Measurements from ENCODE around the gene EVA1B. TPM values are rescaled to one million over a fixed set of nuclear protein-coding genes. Genes with fewer than 3 reads are reported as not detected.

Gene EVA1B
- total RNA-seq, 1 donor from 2014 or later = 101 TPM

DNA sequence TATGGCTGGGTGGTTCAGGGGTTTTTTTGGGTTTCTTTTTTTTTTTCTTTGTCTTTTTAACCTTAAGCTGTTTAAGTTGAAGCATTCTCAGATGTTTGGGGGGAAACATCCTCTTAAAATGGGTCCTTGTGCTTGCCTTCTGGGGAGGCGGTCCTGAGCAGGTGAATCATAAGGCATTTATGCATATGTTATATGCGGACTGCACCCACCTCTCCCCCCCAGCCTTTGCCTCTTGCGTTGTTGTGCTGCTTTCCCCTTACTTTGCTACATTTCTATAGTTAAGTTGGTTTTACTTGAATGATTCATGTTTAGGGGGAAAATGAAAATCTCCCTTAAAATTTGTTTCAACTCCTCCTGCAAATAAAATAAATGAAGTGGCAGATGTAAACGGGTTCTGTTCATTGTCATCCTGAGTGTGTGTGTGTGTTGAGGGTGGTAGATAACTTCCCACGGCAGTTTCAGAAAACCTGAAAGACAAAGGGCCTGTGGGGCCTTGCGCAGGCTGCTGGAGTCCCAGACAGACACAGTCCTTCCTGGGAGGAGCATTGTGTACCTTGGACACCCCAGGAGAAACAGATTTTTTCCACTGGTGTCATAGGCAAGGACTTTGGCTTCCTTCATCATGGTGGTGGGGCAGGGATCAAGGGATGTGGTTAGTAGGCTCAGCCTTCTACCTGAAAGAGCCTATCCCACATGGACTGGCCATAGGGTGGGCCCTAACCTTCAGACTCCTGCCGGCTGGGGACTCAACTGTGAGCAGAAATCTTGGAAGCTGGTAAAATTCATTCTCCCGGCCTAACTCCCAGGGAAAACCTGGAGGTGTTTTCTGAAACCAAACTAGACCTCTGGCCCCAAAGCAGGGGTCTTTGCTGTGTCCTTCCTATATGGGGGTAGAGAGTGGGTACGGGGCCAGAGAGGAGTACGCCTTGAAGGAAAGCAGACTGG lies 18.2 kb downstream of the EVA1B start:
- no peak for DNase-seq (ENCODE audit: extremely low spot score in 2 of 2)
- H3K4me1 ChIP-seq = peaks cover 33% of the 10 kb centered on the region
- TF ChIP-seq POLR2AphosphoS5 (IDR thresholded peaks at IDR 0.05; ENCODE audit: insufficient read depth in 1 of 2, low read depth in 1 of 2) (no peak), POLR2A (IDR thresholded peaks at IDR 0.05) (no peak)
- TF ChIP-seq, protein P1, sequence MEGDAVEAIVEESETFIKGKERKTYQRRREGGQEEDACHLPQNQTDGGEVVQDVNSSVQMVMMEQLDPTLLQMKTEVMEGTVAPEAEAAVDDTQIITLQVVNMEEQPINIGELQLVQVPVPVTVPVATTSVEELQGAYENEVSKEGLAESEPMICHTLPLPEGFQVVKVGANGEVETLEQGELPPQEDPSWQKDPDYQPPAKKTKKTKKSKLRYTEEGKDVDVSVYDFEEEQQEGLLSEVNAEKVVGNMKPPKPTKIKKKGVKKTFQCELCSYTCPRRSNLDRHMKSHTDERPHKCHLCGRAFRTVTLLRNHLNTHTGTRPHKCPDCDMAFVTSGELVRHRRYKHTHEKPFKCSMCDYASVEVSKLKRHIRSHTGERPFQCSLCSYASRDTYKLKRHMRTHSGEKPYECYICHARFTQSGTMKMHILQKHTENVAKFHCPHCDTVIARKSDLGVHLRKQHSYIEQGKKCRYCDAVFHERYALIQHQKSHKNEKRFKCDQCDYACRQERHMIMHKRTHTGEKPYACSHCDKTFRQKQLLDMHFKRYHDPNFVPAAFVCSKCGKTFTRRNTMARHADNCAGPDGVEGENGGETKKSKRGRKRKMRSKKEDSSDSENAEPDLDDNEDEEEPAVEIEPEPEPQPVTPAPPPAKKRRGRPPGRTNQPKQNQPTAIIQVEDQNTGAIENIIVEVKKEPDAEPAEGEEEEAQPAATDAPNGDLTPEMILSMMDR (IDR thresholded peaks at IDR 0.05) = no peak
- peak overlapping the region; percentile 81 for H3K27ac ChIP-seq
- peaks cover 0 to 45% of the 10 kb centered on the region in 2 donors for H3K36me3 ChIP-seq
- no peaks in the 10 kb centered on the region for H3K9me3 ChIP-seq
- H3K27me3 ChIP-seq = no peaks in the 10 kb centered on the region
- no peak overlapping the region for H3K4me3 ChIP-seq
- intact Hi-C loops (cut with DNase I) = no loop called here

DNA sequence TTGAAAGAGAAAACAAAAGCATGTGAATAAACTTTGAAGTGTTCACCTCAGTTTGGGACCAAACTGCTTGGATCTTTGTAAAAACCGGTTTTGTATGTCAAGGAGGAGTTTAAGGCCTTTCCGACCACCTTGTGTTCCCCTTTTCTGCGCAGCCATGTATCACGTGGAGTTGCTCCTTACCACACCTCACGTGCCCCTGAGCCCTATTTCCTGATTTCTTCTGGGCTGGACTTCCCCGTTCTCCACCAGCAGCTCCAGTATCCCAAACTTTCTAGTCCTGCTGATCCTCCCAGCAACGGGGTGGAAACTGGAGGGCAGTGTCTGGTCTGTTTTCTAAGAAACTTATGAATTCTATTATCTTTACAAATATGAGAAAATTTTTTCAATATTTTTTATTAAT lies 18.9 kb downstream of the EVA1B start:
- H3K27ac ChIP-seq = no peak overlapping the region
- H3K27me3 ChIP-seq = no peaks in the 10 kb centered on the region
- peaks cover 41% of the 10 kb centered on the region for H3K4me1 ChIP-seq
- H3K9me3 ChIP-seq = no peaks in the 10 kb centered on the region
- no peak for DNase-seq (ENCODE audit: extremely low spot score in 2 of 2)
- H3K36me3 ChIP-seq = peaks cover 0 to 45% of the 10 kb centered on the region in 2 donors
- no peak for TF ChIP-seq POLR2A (IDR thresholded peaks at IDR 0.05)
- TF ChIP-seq, protein P1 (IDR thresholded peaks at IDR 0.05) = no peak
- TF ChIP-seq POLR2AphosphoS5 (IDR thresholded peaks at IDR 0.05; ENCODE audit: insufficient read depth in 1 of 2, low read depth in 1 of 2) = no peak
- H3K4me3 ChIP-seq = no peak overlapping the region
- intact Hi-C loops (cut with DNase I) = no loop called here

DNA sequence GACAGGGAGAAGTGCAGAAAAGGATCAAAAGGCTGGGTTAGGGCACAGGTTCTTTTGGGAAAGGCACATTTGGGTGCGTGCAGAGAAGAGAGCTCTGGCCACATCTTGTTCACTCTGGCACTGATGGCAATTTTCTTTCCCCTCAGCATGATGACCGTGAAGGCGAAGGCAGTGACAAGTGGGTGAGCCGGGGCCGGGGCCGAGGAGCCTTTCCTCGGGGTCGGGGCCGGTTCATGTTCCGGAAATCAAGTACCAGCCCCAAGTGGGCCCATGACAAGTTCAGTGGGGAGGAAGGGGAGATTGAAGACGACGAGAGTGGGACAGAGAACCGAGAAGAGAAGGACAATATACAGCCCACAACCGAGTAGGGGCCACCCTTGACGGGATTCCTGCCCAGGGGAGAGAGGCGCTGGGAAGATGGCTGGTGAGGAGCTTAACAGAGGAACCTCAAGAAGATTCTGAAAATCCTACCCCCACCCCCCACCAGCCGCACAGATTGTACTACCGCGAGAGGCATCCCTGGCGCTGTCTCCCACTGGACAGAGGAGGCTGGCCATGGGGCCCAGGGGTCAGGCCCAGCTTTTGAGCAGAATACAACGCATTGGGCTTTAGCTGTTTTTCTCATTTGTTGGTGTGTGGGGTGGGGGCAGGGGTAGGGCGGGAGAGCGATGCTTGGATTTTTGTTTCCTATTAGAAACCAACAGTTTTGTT lies 19.6 kb downstream of the EVA1B start:
- intact Hi-C loops (cut with DNase I) = no loop called here
- TF ChIP-seq POLR2A (IDR thresholded peaks at IDR 0.05) (no peak), POLR2AphosphoS5 (IDR thresholded peaks at IDR 0.05; ENCODE audit: insufficient read depth in 1 of 2, low read depth in 1 of 2) (no peak)
- TF ChIP-seq, protein P1 (IDR thresholded peaks at IDR 0.05) = no peak
- no peak for DNase-seq (ENCODE audit: extremely low spot score in 2 of 2)
- Histone ChIP-seq H3K27me3 (no peaks in the 10 kb centered on the region), H3K4me1 (peaks cover 41% of the 10 kb centered on the region), H3K9me3 (no peaks in the 10 kb centered on the region), H3K27ac (no peak overlapping the region), H3K4me3 (no peak overlapping the region), H3K36me3 (peaks cover 0 to 45% of the 10 kb centered on the region in 2 donors)

- no peaks in the 10 kb centered on the region for H3K27me3 ChIP-seq
- H3K36me3 ChIP-seq = peaks cover 0 to 51% of the 10 kb centered on the region in 2 donors
- intact Hi-C loops (cut with DNase I) = no loop called here
- no peak for DNase-seq (ENCODE audit: extremely low spot score in 2 of 2)
- no peak for TF ChIP-seq POLR2AphosphoS5 (IDR thresholded peaks at IDR 0.05; ENCODE audit: insufficient read depth in 1 of 2, low read depth in 1 of 2)
- no peak for TF ChIP-seq POLR2A (IDR thresholded peaks at IDR 0.05)
- H3K4me1 ChIP-seq = peaks cover 41% of the 10 kb centered on the region
- no peak overlapping the region for H3K27ac ChIP-seq
- H3K9me3 ChIP-seq = no peaks in the 10 kb centered on the region
- H3K4me3 ChIP-seq = no peak overlapping the region
Observed at GRCh38 chr1:36303244-36303643, 20.2 kb downstream of the EVA1B start.

GRCh38 chr1:36301220-36301619 lies 22.2 kb downstream of the EVA1B start:
- DNase-seq (ENCODE audit: extremely low spot score in 2 of 2) = no peak
- intact Hi-C loops (cut with DNase I) = no loop called here
- Histone ChIP-seq H3K4me1 (peaks cover 25% of the 10 kb centered on the region), H3K4me3 (no peak overlapping the region), H3K27me3 (no peaks in the 10 kb centered on the region), H3K36me3 (peaks cover 0 to 68% of the 10 kb centered on the region in 2 donors), H3K27ac (peak overlapping the region; percentile 51), H3K9me3 (no peaks in the 10 kb centered on the region)
- TF ChIP-seq, protein P1 (IDR thresholded peaks at IDR 0.05) = no peak
- no peak for TF ChIP-seq POLR2A (IDR thresholded peaks at IDR 0.05)
- TF ChIP-seq POLR2AphosphoS5 (IDR thresholded peaks at IDR 0.05; ENCODE audit: insufficient read depth in 1 of 2, low read depth in 1 of 2) = no peak
